ENCODE measurements around the gene ARL5B. TPM values are rescaled to one million over a fixed set of nuclear protein-coding genes. Genes with fewer than 3 reads are reported as not detected.

ARL5B gene
- total and polyA plus RNA-seq, 2 of the 4 experiments (the other 2 are of a cell fraction), result 5.9 to 12.0 TPM

GRCh38 chr10:18681366-18681765, 22.1 kb downstream of the ARL5B start:
- ChIA-PET POLR2A (ENCODE audit: unreplicated experiment) (no interaction called here), CTCF (no interaction called here)
- ATAC-seq (ENCODE audit: low read depth) (no peak), DNase-seq (peak; percentile 50)
- WGBS, 2 experiments (ENCODE audit: extremely low coverage in 2 of 2, insufficient read length in 1 of 2), result no CpG with 5 or more reads among the region's 2 CpGs
- peak overlapping the region; percentile 46; the same call in 1 of the 2 replicates for H4K5ac ChIP-seq (ENCODE audit: low read depth, low read length)
- peaks cover 14% of the 10 kb centered on the region for H3K4me1 ChIP-seq (ENCODE audit: control insufficient read depth, insufficient read depth, low read length)
- TF ChIP-seq FOS (IDR thresholded peaks at IDR 0.05; ENCODE audit: low read depth, low read length) (no peak), CEBPB (IDR thresholded peaks at IDR 0.05; ENCODE audit: low read depth, low read length) (peak; percentile 76), NFE2L2 (IDR thresholded peaks at IDR 0.05; ENCODE audit: low read depth, low read length) (no peak), MAZ (IDR thresholded peaks at IDR 0.05; ENCODE audit: borderline replicate concordance, low read depth, low read length) (no peak), RFX5 (IDR thresholded peaks at IDR 0.05; ENCODE audit: low read depth, low read length) (no peak)
- no peak overlapping the region for H3K9ac ChIP-seq (ENCODE audit: low read depth, low read length)
- H2AFZ ChIP-seq (replicated peaks; ENCODE audit: low read length, poor library complexity), result no peak overlapping the region
- BruUV-seq (replicated peaks), result no TSS peak
- no peak overlapping the region for H2AK5ac ChIP-seq (ENCODE audit: low read depth, low read length)
- no peaks in the 10 kb centered on the region for H3K27me3 ChIP-seq (ENCODE audit: control insufficient read depth, insufficient read depth, low read length)
- H3K36me3 ChIP-seq (ENCODE audit: control insufficient read depth, insufficient read depth, low read length), result peaks cover 5% of the 10 kb centered on the region
- no peak overlapping the region for H3K56ac ChIP-seq (ENCODE audit: extremely low read depth, insufficient read depth, low read length)
- peak overlapping the region; percentile 64 for H2BK120ac ChIP-seq (ENCODE audit: low read depth, low read length)
- peak overlapping the region; percentile 74 for H3K18ac ChIP-seq (ENCODE audit: low read depth, low read length)
- peak overlapping the region; percentile 40; the same call in 1 of the 2 replicates for H3K27ac ChIP-seq (ENCODE audit: insufficient read depth, low read length)
- H4K20me1 ChIP-seq (ENCODE audit: insufficient read depth, low read length), result no peaks in the 10 kb centered on the region
- peak overlapping the region; percentile 4; the same call in 1 of the 2 replicates for H4K91ac ChIP-seq (ENCODE audit: insufficient read depth, low read depth, low read length)
- no peak overlapping the region for H2BK15ac ChIP-seq (ENCODE audit: low read depth, low read length)
- dilution Hi-C loops (cut with HindIII; ENCODE audit: low sequenced_read_pairs, unreplicated experiment), result no loop called here
- no peaks in the 10 kb centered on the region for H3K9me3 ChIP-seq (ENCODE audit: control insufficient read depth, insufficient read depth, low read length)
- H3K4me2 ChIP-seq (ENCODE audit: low read depth, low read length), result peak overlapping the region; percentile 25; the same call in 1 of the 2 replicates
- H3K4ac ChIP-seq (ENCODE audit: low read depth, low read length), result peak overlapping the region; percentile 30
- intact Hi-C loops (cut with micrococcal nuclease), result loop anchor here (2.0 kb wide), 1 partner anchor 15 kb away; no protein-coding TSS in a partner anchor
- H3K14ac ChIP-seq (replicated peaks; ENCODE audit: low read depth, low read length), result peak overlapping the region; percentile 47; the same call in 1 of the 2 replicates
- no peaks in the 10 kb centered on the region for H3K9me1 ChIP-seq (ENCODE audit: insufficient read depth, low read length)
- in situ Hi-C loops (cut with MboI; ENCODE audit: low sequenced_read_pairs), result loop anchor here (10.0 to 25.0 kb wide), 2 partner anchors 953 to 1106 kb away; no protein-coding TSS in a partner anchor
- peak overlapping the region; percentile 7; the same call in 1 of the 2 replicates for H3K23ac ChIP-seq (ENCODE audit: low read depth, low read length)
- H3K4me3 ChIP-seq (ENCODE audit: insufficient read depth, low read depth, low read length), result no peak overlapping the region
- no peak overlapping the region for H2AK9ac ChIP-seq (replicated peaks; ENCODE audit: low read depth, low read length, poor library complexity)
- peaks cover 0 to 4% of the 10 kb centered on the region in 2 experiments; a peak in 3 of 4 replicates for H3K79me1 ChIP-seq (ENCODE audit: low read depth in 1 of 2, low read length in 2 of 2)
- H2BK20ac ChIP-seq (ENCODE audit: low read depth, low read length), result peak overlapping the region; percentile 30; the same call in 1 of the 2 replicates
- peak overlapping the region in 1 of 2 experiments; percentile 48; a peak in 2 of 4 replicates for H4K8ac ChIP-seq (ENCODE audit: low read depth in 2 of 2, low read length in 2 of 2)
- H2BK5ac ChIP-seq (ENCODE audit: low read depth, low read length, poor library complexity, severe bottlenecking), result peak overlapping the region; percentile 61

Measured in IMR-90 (cell line).